ENCODE results near the gene CEP164. TPM values are rescaled to one million over a fixed set of nuclear protein-coding genes. Genes with fewer than 3 reads are reported as not detected.

The CEP164 gene
- total and polyA plus RNA-seq, 2 of the 4 experiments (the other 2 are of a cell fraction): 23.3 to 26.9 TPM

- Histone ChIP-seq H3K79me1 (ENCODE audit: low read depth in 1 of 2, low read length in 2 of 2) (peaks cover 10 to 30% of the 10 kb centered on the region in 2 experiments), H3K4me3 (ENCODE audit: insufficient read depth, low read depth, low read length) (no peak overlapping the region), H2BK20ac (ENCODE audit: low read depth, low read length) (no peak overlapping the region), H2AFZ (replicated peaks; ENCODE audit: low read length, poor library complexity) (no peak overlapping the region), H4K91ac (ENCODE audit: insufficient read depth, low read depth, low read length) (no peak overlapping the region), H3K9ac (ENCODE audit: low read depth, low read length) (no peak overlapping the region), H3K36me3 (ENCODE audit: control insufficient read depth, insufficient read depth, low read length) (peaks cover 13% of the 10 kb centered on the region; the same call in 1 of the 2 replicates), H3K56ac (ENCODE audit: extremely low read depth, insufficient read depth, low read length) (no peak overlapping the region), H2AK9ac (replicated peaks; ENCODE audit: low read depth, low read length, poor library complexity) (no peak overlapping the region), H4K20me1 (ENCODE audit: insufficient read depth, low read length) (peaks cover 12% of the 10 kb centered on the region; the same call in 1 of the 2 replicates), H3K27ac (ENCODE audit: insufficient read depth, low read length) (no peak overlapping the region), H3K9me1 (ENCODE audit: insufficient read depth, low read length) (peaks cover 4% of the 10 kb centered on the region; the same call in 1 of the 2 replicates), H2AK5ac (ENCODE audit: low read depth, low read length) (no peak overlapping the region), H3K27me3 (ENCODE audit: control insufficient read depth, insufficient read depth, low read length) (no peaks in the 10 kb centered on the region), H2BK120ac (ENCODE audit: low read depth, low read length) (no peak overlapping the region), H3K4me1 (ENCODE audit: control insufficient read depth, insufficient read depth, low read length) (peaks cover 13% of the 10 kb centered on the region; the same call in 1 of the 2 replicates), H2BK5ac (ENCODE audit: low read depth, low read length, poor library complexity, severe bottlenecking) (no peak overlapping the region), H3K4me2 (ENCODE audit: low read depth, low read length) (no peak overlapping the region), H3K4ac (ENCODE audit: low read depth, low read length) (no peak overlapping the region), H2BK15ac (ENCODE audit: low read depth, low read length) (no peak overlapping the region), H4K8ac (ENCODE audit: low read depth in 2 of 2, low read length in 2 of 2) (no peak overlapping the region), H3K23ac (ENCODE audit: low read depth, low read length) (no peak overlapping the region), H3K14ac (replicated peaks; ENCODE audit: low read depth, low read length) (no peak overlapping the region), H3K9me3 (ENCODE audit: control insufficient read depth, insufficient read depth, low read length) (no peaks in the 10 kb centered on the region), H4K5ac (ENCODE audit: low read depth, low read length) (no peak overlapping the region), H3K18ac (ENCODE audit: low read depth, low read length) (no peak overlapping the region)
- ATAC-seq (ENCODE audit: low read depth) (no peak), DNase-seq (no peak)
- intact Hi-C loops (cut with micrococcal nuclease) (no loop called here), in situ Hi-C loops (cut with MboI; ENCODE audit: low sequenced_read_pairs) (no loop called here), dilution Hi-C loops (cut with HindIII; ENCODE audit: low sequenced_read_pairs, unreplicated experiment) (no loop called here)
- no TSS peak for BruUV-seq (replicated peaks)
- TF ChIP-seq BHLHE40 (IDR thresholded peaks at IDR 0.05; ENCODE audit: low read depth, low read length) (no peak), CTCF (conservative IDR thresholded peaks at IDR 0.05; ENCODE audit: low read depth, low read length) (no peak), MAFK (IDR thresholded peaks at IDR 0.05; ENCODE audit: low read depth, low read length) (no peak), USF2 (IDR thresholded peaks at IDR 0.05; ENCODE audit: low read depth, low read length) (no peak), FOS (IDR thresholded peaks at IDR 0.05; ENCODE audit: low read depth, low read length) (no peak), POLR2A (IDR thresholded peaks at IDR 0.05; ENCODE audit: low read depth, low read length) (no peak), CEBPB (IDR thresholded peaks at IDR 0.05; ENCODE audit: low read depth, low read length) (no peak), NFE2L2 (IDR thresholded peaks at IDR 0.05; ENCODE audit: low read depth, low read length) (no peak), MXI1 (IDR thresholded peaks at IDR 0.05; ENCODE audit: borderline replicate concordance, low read depth, low read length) (no peak), SMC3 (IDR thresholded peaks at IDR 0.05; ENCODE audit: low read depth, low read length) (no peak), ELK1 (IDR thresholded peaks at IDR 0.05; ENCODE audit: borderline replicate concordance, low read depth, low read length) (no peak), RAD21 (IDR thresholded peaks at IDR 0.05; ENCODE audit: low read length) (no peak), CHD1 (IDR thresholded peaks at IDR 0.05; ENCODE audit: low read depth, low read length) (no peak), RCOR1 (IDR thresholded peaks at IDR 0.05; ENCODE audit: insufficient replicate concordance, low read length) (no peak), RFX5 (IDR thresholded peaks at IDR 0.05; ENCODE audit: low read depth, low read length) (no peak), MAZ (IDR thresholded peaks at IDR 0.05; ENCODE audit: borderline replicate concordance, low read depth, low read length) (no peak)
- POLR2A ChIA-PET (ENCODE audit: unreplicated experiment): no interaction called here
- 100% methylated on average over 1 of the region's 8 CpGs; no CpG with 5 or more reads in 1 of the 2 experiments for WGBS, 2 experiments (ENCODE audit: extremely low coverage in 2 of 2, insufficient read length in 1 of 2)
- CTCF ChIA-PET: interaction anchor here (1.1 kb wide), 1 partner anchor 24 kb away, joined by 3 read pairs; no protein-coding TSS in a partner anchor
These were observed 29.5 kb upstream of the CEP164 start for GRCh38 chr11:117298195-117298594.

All from IMR-90 (cell line).